Naive thymus-derived CD8-positive, alpha-beta T cell (primary cell): ENCODE measurements around the gene PLCG1. TPM values are rescaled to one million over a fixed set of nuclear protein-coding genes. Genes with fewer than 3 reads are reported as not detected.
A peak's percentile ranks its signal among the peaks of the same experiment; 100 is the strongest.

Source experiments
- ATAC-seq, 2 donors: fragments of 150-1000 bp; cut with Tn5 transposase in 1 of 2; sonication (Bioruptor Pico), chemical (Tn5 transposase) in 1 of 2; 1 replicate in 1 of 2; 2 replicates in 1 of 2; pipeline ENCODE4 v1.10.0; 2021; ENCODE audit warnings: mild to moderate bottlenecking in 2 of 2, moderate library complexity in 2 of 2
- POLR2A ChIA-PET: fragments of 350-600 bp; sonication (Branson Sonifier 250); formaldehyde crosslinking; loops from one replicate; lab custom pipeline; 2021; ENCODE audit warnings: antibody characterized with exemption; lab: Charles Lee
- DNase-seq, 10 donors: peaks; one replicate each; pipeline versions ENCODE4 v3.0.0 to v3.0.0-alpha.2; 2020 to 2022
- H3K27ac Mint-ChIP-seq, 10 donors: one replicate each; pipeline ENCODE4 v1.8.0; 2020 to 2022; ENCODE audit warnings: mild to moderate bottlenecking in 10 of 10, mixed read lengths in 10 of 10, moderate library complexity in 4 of 10, inconsistent platforms in 1 of 10
- H3K27me3 Mint-ChIP-seq, 5 donors: one replicate each; pipeline ENCODE4 v1.8.0; 2021 to 2022; ENCODE audit warnings: mixed read lengths in 5 of 5
- H3K36me3 Mint-ChIP-seq, 3 donors: one replicate each; pipeline ENCODE4 v1.8.0; 2020 to 2022; ENCODE audit warnings: mixed read lengths in 3 of 3, mild to moderate bottlenecking in 2 of 3, inconsistent platforms in 1 of 3
- H3K4me1 Mint-ChIP-seq, 4 donors: one replicate each; pipeline ENCODE4 v1.8.0; 2021 to 2022; ENCODE audit warnings: mixed read lengths in 4 of 4
- H3K4me3 Mint-ChIP-seq, 10 donors: one replicate each; pipeline ENCODE4 v1.8.0; 2020 to 2022; ENCODE audit warnings: mild to moderate bottlenecking in 10 of 10, mixed read lengths in 10 of 10, moderate library complexity in 6 of 10, inconsistent platforms in 1 of 10
- H3K9me3 Mint-ChIP-seq, 9 donors: one replicate each; pipeline ENCODE4 v1.8.0; 2020 to 2022; ENCODE audit warnings: mixed read lengths in 9 of 9, mild to moderate bottlenecking in 3 of 9, inconsistent platforms in 1 of 9, moderate library complexity in 1 of 9
- polyA plus RNA-seq, 3 donors: library from polyadenylated mRNA; unstranded; fragments of 300-500 nt; fragmentation: Illumina TruSeq; gene quantifications; one replicate each; pipeline ENCODE4 v1.2.3, GENCODE V29; 2021
- total RNA-seq, 8 experiments: library from RNA in 2 of 8; stranded (reverse) in 2 of 8; gene quantifications; one replicate each; pipeline ENCODE4 v1.2.3 and lab custom pipeline; 2021 to 2026

Gene PLCG1
- total and polyA plus RNA-seq, 5 experiments from 2014 or later: 37.4 to 393 (median 92.5) TPM

DNA sequence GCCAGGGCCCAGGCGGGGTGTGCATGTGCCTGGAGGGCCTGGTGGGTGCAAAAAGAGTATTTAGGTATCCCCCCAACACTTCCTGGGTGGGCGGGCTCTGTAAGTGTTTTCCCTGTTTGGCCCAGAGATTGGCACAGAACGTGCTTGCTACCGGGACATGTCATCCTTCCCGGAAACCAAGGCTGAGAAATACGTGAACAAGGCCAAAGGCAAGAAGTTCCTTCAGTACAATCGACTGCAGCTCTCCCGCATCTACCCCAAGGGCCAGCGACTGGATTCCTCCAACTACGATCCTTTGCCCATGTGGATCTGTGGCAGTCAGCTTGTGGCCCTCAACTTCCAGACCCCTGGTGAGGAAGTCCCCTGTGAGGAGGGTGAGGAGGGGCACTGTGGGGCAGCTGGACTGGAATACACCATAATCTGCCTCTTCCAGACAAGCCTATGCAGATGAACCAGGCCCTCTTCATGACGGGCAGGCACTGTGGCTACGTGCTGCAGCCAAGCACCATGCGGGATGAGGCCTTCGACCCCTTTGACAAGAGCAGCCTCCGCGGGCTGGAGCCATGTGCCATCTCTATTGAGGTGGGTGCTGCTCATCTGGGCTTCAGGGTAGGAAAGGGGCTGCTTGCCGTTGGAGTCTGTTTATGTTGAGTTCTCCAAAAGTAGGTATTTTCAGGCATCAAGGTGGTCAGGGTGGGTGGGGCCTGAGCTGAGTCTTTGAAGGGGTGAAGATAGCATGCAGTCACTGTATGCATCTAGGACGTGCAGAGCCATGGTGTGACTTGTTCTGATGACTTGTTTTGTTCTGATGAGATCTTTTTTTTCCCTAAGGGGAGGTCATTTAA, 35.2 kb downstream of the PLCG1 start:
- Mint-ChIP-seq H3K4me1 (peaks cover 31 to 58% (median 45%) of the 10 kb centered on the region in 4 donors), H3K27ac (peak overlapping the region; percentile 80 to 96 (median 90)), H3K27me3 (peaks cover 0 to 2% (median 0%) of the 10 kb centered on the region in 5 donors), H3K4me3 (peak overlapping the region in 3 of 10 donors; percentile 11 to 50 (median 26)), H3K36me3 (peaks cover 0 to 90% (median 6%) of the 10 kb centered on the region in 3 donors), H3K9me3 (no peaks in the 10 kb centered on the region)
- ATAC-seq: peak; percentile 49 to 51
- POLR2A ChIA-PET: interaction anchor here (0.5 to 7.5 kb wide), 5 partner anchors 16 to 168 kb away, joined by 3 to 83 read pairs (median 4); partner anchors contain the start of genes LPIN3 and PLCG1
- DNase-seq: peak in 1 of 10 donors; percentile 18

- H3K36me3 Mint-ChIP-seq: peaks cover 0 to 90% (median 6%) of the 10 kb centered on the region in 3 donors
- H3K27ac Mint-ChIP-seq: peak overlapping the region; percentile 34 to 94 (median 90)
- ATAC-seq (peak; percentile 90 to 94), DNase-seq (peak; percentile 47 to 82 (median 68))
- no peaks in the 10 kb centered on the region for H3K9me3 Mint-ChIP-seq
- H3K4me1 Mint-ChIP-seq: peaks cover 24 to 57% (median 43%) of the 10 kb centered on the region in 4 donors
- POLR2A ChIA-PET: interaction anchor here (0.8 to 7.5 kb wide), 4 partner anchors 16 to 167 kb away, joined by 3 to 83 read pairs (median 32); partner anchors contain the start of genes LPIN3 and PLCG1
- peaks cover 0 to 2% (median 0%) of the 10 kb centered on the region in 5 donors for H3K27me3 Mint-ChIP-seq
- peak overlapping the region in 2 of 10 donors; percentile 11 to 26 for H3K4me3 Mint-ChIP-seq
Observed at GRCh38 chr20:41173161-41173721, 35.9 kb downstream of the PLCG1 start.

DNA sequence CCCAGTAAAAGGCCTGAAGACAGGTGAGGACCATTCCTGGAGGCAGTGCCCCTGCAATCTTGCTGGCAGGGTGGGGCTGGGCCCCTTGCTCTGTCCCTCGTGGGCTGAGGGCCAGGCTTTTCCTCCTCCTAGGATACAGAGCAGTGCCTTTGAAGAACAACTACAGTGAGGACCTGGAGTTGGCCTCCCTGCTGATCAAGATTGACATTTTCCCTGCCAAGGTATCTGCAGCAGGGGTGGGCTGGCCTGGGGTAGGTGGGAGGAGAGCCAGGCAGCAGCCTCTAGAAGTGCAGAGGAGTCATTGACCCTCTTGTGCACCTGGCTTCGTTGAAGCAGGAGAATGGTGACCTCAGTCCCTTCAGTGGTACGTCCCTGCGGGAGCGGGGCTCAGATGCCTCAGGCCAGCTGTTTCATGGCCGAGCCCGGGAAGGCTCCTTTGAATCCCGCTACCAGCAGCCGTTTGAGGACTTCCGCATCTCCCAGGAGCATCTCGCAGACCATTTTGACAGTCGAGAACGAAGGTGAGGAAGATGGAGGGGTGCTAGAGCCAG, 36.5 kb downstream of the PLCG1 start:
- Mint-ChIP-seq H3K9me3 (no peaks in the 10 kb centered on the region), H3K27me3 (peaks cover 0 to 2% (median 0%) of the 10 kb centered on the region in 5 donors), H3K36me3 (peaks cover 0 to 86% (median 6%) of the 10 kb centered on the region in 3 donors), H3K4me3 (no peak overlapping the region), H3K4me1 (peaks cover 24 to 60% (median 41%) of the 10 kb centered on the region in 4 donors), H3K27ac (peak overlapping the region; percentile 43 to 94 (median 89))
- DNase-seq: peak in 1 of 10 donors; percentile 10
- POLR2A ChIA-PET: interaction anchor here (1.9 to 7.5 kb wide), 3 partner anchors 17 to 35 kb away, joined by 4 to 83 read pairs (median 59); partner anchors contain the start of gene PLCG1
- no peak for ATAC-seq

DNA sequence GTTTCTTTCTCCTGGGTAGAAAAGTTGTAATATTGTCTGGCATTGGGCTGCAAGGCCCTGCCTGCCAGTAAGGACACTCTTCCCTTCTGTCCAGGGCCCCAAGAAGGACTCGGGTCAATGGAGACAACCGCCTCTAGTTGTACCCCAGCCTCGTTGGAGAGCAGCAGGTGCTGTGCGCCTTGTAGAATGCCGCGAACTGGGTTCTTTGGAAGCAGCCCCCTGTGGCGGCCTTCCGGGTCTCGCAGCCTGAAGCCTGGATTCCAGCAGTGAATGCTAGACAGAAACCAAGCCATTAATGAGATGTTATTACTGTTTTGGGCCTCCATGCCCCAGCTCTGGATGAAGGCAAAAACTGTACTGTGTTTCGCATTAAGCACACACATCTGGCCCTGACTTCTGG, 37.0 kb downstream of the PLCG1 start:
- Mint-ChIP-seq H3K9me3 (no peaks in the 10 kb centered on the region), H3K36me3 (peaks cover 0 to 81% (median 4%) of the 10 kb centered on the region in 3 donors), H3K4me1 (peaks cover 24 to 63% (median 41%) of the 10 kb centered on the region in 4 donors), H3K4me3 (no peak overlapping the region), H3K27ac (peak overlapping the region in 9 of 10 donors; percentile 33 to 89 (median 72)), H3K27me3 (peaks cover 0 to 2% (median 0%) of the 10 kb centered on the region in 5 donors)
- DNase-seq (no peak), ATAC-seq (no peak)
- POLR2A ChIA-PET: interaction anchor here (1.9 to 4.0 kb wide), 2 partner anchors 31 to 36 kb away, joined by 4 to 59 read pairs; partner anchors contain the start of gene PLCG1

- DNase-seq (peak in 1 of 10 donors; percentile 10), ATAC-seq (no peak)
- POLR2A ChIA-PET: interaction anchor here (4.0 kb wide), 1 partner anchor 36 kb away, joined by 59 read pairs; the partner anchor contains the start of gene PLCG1
- Mint-ChIP-seq H3K4me1 (peaks cover 24 to 63% (median 39%) of the 10 kb centered on the region in 4 donors), H3K4me3 (no peak overlapping the region), H3K9me3 (no peaks in the 10 kb centered on the region), H3K27me3 (peaks cover 0 to 2% (median 0%) of the 10 kb centered on the region in 5 donors), H3K27ac (peak overlapping the region; percentile 41 to 89 (median 76)), H3K36me3 (peaks cover 0 to 77% (median 4%) of the 10 kb centered on the region in 3 donors)
Observed at GRCh38 chr20:41174782-41175181, 37.4 kb downstream of the PLCG1 start.

DNA sequence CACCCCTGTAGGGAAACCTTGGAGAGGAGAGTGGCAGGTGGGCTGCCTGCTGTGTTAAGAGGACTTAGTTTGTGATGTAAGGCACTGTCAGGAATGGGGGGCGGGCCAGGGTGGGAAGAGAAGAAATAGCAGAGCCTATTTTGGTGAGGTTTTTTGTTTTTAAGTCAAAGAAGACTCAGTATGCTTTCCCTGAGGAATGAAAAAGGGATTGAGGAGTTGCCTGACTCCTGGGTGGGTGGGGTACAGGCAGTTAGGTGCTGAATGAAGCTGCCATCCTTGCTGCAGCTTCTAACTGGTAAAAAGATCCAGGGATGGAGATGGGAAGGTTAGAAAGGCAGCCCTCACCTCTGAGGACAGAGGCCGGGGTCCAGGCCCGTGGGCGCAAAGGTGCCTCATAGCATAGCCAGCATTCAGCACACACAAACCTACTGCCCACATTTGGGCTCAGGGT, 37.9 kb downstream of the PLCG1 start:
- Mint-ChIP-seq H3K9me3 (no peaks in the 10 kb centered on the region), H3K27me3 (peaks cover 0 to 2% (median 0%) of the 10 kb centered on the region in 5 donors), H3K4me1 (peaks cover 24 to 60% (median 37%) of the 10 kb centered on the region in 4 donors), H3K4me3 (no peak overlapping the region), H3K27ac (peak overlapping the region in 9 of 10 donors; percentile 41 to 89 (median 78)), H3K36me3 (peaks cover 0 to 73% (median 4%) of the 10 kb centered on the region in 3 donors)
- POLR2A ChIA-PET: interaction anchor here (1.3 to 4.0 kb wide), 2 partner anchors 37 kb away, joined by 3 to 59 read pairs; partner anchors contain the start of gene PLCG1
- ATAC-seq (no peak), DNase-seq (no peak)

- no peaks in the 10 kb centered on the region for H3K9me3 Mint-ChIP-seq
- peak overlapping the region; percentile 58 to 91 (median 80) for H3K27ac Mint-ChIP-seq
- DNase-seq (peak in 1 of 10 donors; percentile 11), ATAC-seq (no peak)
- peaks cover 22 to 58% (median 32%) of the 10 kb centered on the region in 4 donors for H3K4me1 Mint-ChIP-seq
- no peak overlapping the region for H3K4me3 Mint-ChIP-seq
- no peaks in the 10 kb centered on the region for H3K27me3 Mint-ChIP-seq
- H3K36me3 Mint-ChIP-seq: peaks cover 0 to 68% (median 2%) of the 10 kb centered on the region in 3 donors
- POLR2A ChIA-PET: interaction anchor here (0.6 to 1.3 kb wide), 3 partner anchors 38 to 57 kb away, joined by 3 read pairs; partner anchors contain the start of gene PLCG1
Observed at GRCh38 chr20:41175727-41176330, 38.5 kb downstream of the PLCG1 start.

- H3K4me3 Mint-ChIP-seq: no peak overlapping the region
- no peaks in the 10 kb centered on the region for H3K27me3 Mint-ChIP-seq
- POLR2A ChIA-PET: interaction anchor here (0.9 to 1.5 kb wide), 2 partner anchors 13 to 42 kb away, joined by 3 read pairs; no protein-coding TSS in a partner anchor
- H3K27ac Mint-ChIP-seq: peak overlapping the region; percentile 58 to 91 (median 80)
- no peak for ATAC-seq
- peaks cover 16 to 55% (median 31%) of the 10 kb centered on the region in 4 donors for H3K4me1 Mint-ChIP-seq
- H3K9me3 Mint-ChIP-seq: no peaks in the 10 kb centered on the region
- DNase-seq: peak in 1 of 10 donors; percentile 10
- peaks cover 0 to 59% (median 2%) of the 10 kb centered on the region in 3 donors for H3K36me3 Mint-ChIP-seq
Observed at GRCh38 chr20:41176711-41177552, 39.6 kb downstream of the PLCG1 start.

DNA sequence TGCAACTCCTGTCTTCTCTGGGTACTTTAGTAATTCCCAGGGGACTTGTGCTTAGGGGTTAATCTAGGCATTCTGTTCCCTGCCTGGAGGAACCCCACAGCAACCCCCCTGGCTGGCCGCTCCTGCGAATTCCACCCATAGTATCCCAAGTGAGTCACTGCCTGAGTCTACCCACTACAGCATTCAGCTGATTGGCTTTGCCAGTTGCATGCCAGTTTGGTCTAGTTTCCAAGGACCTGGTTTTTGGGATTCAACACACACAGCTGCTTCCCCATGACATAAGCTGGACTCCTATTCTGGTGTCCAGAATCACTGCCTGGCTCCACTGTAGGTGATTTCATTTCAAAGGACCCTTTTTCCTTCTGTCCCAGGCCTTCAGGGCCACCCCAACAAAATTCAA, 40.3 kb downstream of the PLCG1 start:
- Mint-ChIP-seq H3K9me3 (no peaks in the 10 kb centered on the region), H3K27ac (peak overlapping the region in 9 of 10 donors; percentile 52 to 91 (median 83)), H3K4me1 (peaks cover 14 to 55% (median 32%) of the 10 kb centered on the region in 4 donors), H3K4me3 (no peak overlapping the region), H3K27me3 (no peaks in the 10 kb centered on the region), H3K36me3 (peaks cover 0 to 53% (median 0%) of the 10 kb centered on the region in 3 donors)
- POLR2A ChIA-PET: interaction anchor here (1.5 kb wide), 1 partner anchor 14 kb away, joined by 3 read pairs; no protein-coding TSS in a partner anchor
- DNase-seq (peak in 1 of 10 donors; percentile 7), ATAC-seq (no peak)

GRCh38 chr20:41178495-41178894, 41.2 kb downstream of the PLCG1 start:
- Mint-ChIP-seq H3K36me3 (peaks cover 0 to 44% (median 0%) of the 10 kb centered on the region in 3 donors), H3K27ac (peak overlapping the region in 9 of 10 donors; percentile 58 to 85 (median 83)), H3K27me3 (no peaks in the 10 kb centered on the region), H3K4me3 (no peak overlapping the region), H3K9me3 (no peaks in the 10 kb centered on the region), H3K4me1 (peaks cover 8 to 48% (median 28%) of the 10 kb centered on the region in 4 donors)
- ATAC-seq: no peak
- no peak for DNase-seq
- POLR2A ChIA-PET: no interaction called here
